KMS-11 (cell line): Measurements from ENCODE around the gene DHRS2.

Source experiments
- H2AFZ ChIP-seq: fragments of 200-600 bp; sonication (generic); 2 replicates; pipeline ENCODE4 v1.6.1; 2016; ENCODE audit warnings: antibody characterized with exemption, mixed run types, low read depth
- H3K27ac ChIP-seq: fragments of 200-600 bp; sonication (generic); 2 replicates; pipeline ENCODE4 v1.6.1; 2016; ENCODE audit warnings: mild to moderate bottlenecking, mixed run types
- H3K27me3 ChIP-seq: fragments of 200-600 bp; sonication (generic); 2 replicates; pipeline ENCODE4 v1.6.1; 2017; ENCODE audit warnings: mild to moderate bottlenecking, low read depth, mixed run types, moderate library complexity; ENCODE audit not compliant: insufficient read depth
- H3K36me3 ChIP-seq: fragments of 200-600 bp; sonication (generic); 2 replicates; pipeline ENCODE4 v1.6.1; 2017; ENCODE audit warnings: mild to moderate bottlenecking, mixed run types; ENCODE audit not compliant: insufficient read depth
- H3K4me1 ChIP-seq: fragments of 200-600 bp; sonication (generic); 2 replicates; pipeline ENCODE4 v1.6.1; 2016; ENCODE audit warnings: mild to moderate bottlenecking, low read depth, mixed run types; ENCODE audit not compliant: poor library complexity, severe bottlenecking
- H3K4me2 ChIP-seq: fragments of 200-600 bp; sonication (generic); 2 replicates; pipeline ENCODE4 v1.7.0; 2016; ENCODE audit warnings: mild to moderate bottlenecking, mixed run types
- H3K4me3 ChIP-seq: fragments of 200-600 bp; sonication (generic); IDR thresholded peaks from 2 replicates; pipeline ENCODE4 v1.6.1; 2017; ENCODE audit warnings: low read depth, low read length, mixed read lengths; ENCODE audit not compliant: insufficient read depth
- H3K79me2 ChIP-seq: fragments of 200-600 bp; sonication (generic); 2 replicates; pipeline ENCODE4 v1.6.1; 2016; ENCODE audit warnings: low read depth, mixed run types; ENCODE audit not compliant: insufficient read depth
- H3K9ac ChIP-seq: fragments of 200-600 bp; sonication (generic); 2 replicates; pipeline ENCODE4 v1.6.1; 2016; ENCODE audit warnings: mild to moderate bottlenecking, mixed run types
- H4K20me1 ChIP-seq: fragments of 200-600 bp; sonication (generic); 2 replicates; pipeline ENCODE4 v1.6.1; 2016; ENCODE audit warnings: mild to moderate bottlenecking, mixed run types; ENCODE audit not compliant: insufficient read depth
- TF ChIP-seq, protein P1 (sequence below): fragments of 200-600 bp; sonication (generic); conservative IDR thresholded peaks from 2 replicates; pipeline ENCODE4 v1.6.1; 2017; ENCODE audit warnings: low read depth, mild to moderate bottlenecking, antibody characterized with exemption, low read length, moderate library complexity, mixed read lengths

The DHRS2 gene

DNA sequence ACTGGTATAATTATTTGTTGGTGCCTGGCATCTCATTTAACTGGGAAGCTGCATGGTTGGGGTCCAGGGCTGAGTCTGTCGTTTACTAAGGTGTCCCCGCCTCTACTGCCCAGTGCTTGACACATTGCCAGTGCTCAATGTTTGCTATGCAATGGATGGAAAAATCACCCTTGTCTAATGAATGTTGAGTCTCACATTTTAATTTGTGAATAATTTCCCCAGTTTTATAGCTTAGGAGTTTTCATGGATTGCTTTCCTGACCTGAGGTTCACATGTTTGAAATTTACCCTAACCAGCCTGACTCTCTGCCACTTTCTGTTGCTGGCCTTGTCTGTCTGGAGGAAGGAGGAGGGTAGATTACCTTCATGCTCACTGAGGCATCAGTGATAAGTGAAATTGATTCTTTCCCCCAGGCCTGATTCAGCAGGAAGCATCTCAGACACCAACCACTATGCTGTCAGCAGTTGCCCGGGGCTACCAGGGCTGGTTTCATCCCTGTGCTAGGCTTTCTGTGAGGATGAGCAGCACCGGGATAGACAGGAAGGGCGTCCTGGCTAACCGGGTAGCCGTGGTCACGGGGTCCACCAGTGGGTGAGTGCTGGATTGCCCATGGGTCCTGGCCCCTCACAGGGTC is 2.4 kb downstream of the DHRS2 start:
- Histone ChIP-seq H4K20me1 (no peaks in the 10 kb centered on the region), H2AFZ (no peak overlapping the region), H3K4me3 (no peak overlapping the region), H3K79me2 (no peaks in the 10 kb centered on the region), H3K4me1 (no peaks in the 10 kb centered on the region), H3K27ac (no peak overlapping the region), H3K9ac (no peak overlapping the region), H3K36me3 (no peaks in the 10 kb centered on the region), H3K4me2 (no peak overlapping the region), H3K27me3 (no peaks in the 10 kb centered on the region)
- TF ChIP-seq, protein P1, sequence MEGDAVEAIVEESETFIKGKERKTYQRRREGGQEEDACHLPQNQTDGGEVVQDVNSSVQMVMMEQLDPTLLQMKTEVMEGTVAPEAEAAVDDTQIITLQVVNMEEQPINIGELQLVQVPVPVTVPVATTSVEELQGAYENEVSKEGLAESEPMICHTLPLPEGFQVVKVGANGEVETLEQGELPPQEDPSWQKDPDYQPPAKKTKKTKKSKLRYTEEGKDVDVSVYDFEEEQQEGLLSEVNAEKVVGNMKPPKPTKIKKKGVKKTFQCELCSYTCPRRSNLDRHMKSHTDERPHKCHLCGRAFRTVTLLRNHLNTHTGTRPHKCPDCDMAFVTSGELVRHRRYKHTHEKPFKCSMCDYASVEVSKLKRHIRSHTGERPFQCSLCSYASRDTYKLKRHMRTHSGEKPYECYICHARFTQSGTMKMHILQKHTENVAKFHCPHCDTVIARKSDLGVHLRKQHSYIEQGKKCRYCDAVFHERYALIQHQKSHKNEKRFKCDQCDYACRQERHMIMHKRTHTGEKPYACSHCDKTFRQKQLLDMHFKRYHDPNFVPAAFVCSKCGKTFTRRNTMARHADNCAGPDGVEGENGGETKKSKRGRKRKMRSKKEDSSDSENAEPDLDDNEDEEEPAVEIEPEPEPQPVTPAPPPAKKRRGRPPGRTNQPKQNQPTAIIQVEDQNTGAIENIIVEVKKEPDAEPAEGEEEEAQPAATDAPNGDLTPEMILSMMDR: no peak

DNA sequence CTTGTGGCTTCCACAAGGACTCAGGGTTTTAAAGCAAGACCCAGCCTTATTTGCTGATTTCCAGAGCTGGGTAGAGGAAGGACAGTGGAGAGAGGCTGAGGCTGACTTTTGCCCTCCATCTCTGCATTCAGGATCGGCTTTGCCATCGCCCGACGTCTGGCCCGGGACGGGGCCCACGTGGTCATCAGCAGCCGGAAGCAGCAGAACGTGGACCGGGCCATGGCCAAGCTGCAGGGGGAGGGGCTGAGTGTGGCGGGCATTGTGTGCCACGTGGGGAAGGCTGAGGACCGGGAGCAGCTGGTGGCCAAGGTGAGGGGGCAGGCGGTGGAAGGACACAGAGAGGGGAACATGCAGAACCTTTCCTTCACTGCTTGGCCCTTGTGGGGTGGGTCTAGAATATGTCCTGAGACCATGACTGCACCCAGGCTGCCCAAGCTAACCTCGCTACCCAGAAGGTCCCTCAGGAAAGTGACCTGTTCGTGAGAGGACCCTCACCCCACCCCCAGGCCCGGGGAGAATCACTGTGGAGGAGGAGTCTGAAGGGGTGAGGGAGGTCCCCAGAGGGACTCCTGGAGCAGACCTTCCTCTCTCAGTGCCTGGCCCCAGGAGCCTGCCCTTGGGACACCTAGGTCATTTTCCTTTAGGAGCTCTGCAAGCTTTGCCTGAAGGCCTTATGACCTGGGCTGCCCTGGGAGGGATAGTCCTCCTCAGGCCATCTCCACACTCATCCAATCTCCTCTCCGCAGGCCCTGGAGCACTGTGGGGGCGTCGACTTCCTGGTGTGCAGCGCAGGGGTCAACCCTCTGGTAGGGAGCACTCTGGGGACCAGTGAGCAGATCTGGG is 3.1 kb downstream of the DHRS2 start:
- H3K27me3 ChIP-seq: no peaks in the 10 kb centered on the region
- no peaks in the 10 kb centered on the region for H4K20me1 ChIP-seq
- no peak overlapping the region for H3K27ac ChIP-seq
- no peak overlapping the region for H3K4me2 ChIP-seq
- TF ChIP-seq, protein P1: no peak
- no peak overlapping the region for H3K9ac ChIP-seq
- H3K4me3 ChIP-seq: no peak overlapping the region
- no peaks in the 10 kb centered on the region for H3K79me2 ChIP-seq
- H3K36me3 ChIP-seq: no peaks in the 10 kb centered on the region
- no peaks in the 10 kb centered on the region for H3K4me1 ChIP-seq
- H2AFZ ChIP-seq: no peak overlapping the region

DNA sequence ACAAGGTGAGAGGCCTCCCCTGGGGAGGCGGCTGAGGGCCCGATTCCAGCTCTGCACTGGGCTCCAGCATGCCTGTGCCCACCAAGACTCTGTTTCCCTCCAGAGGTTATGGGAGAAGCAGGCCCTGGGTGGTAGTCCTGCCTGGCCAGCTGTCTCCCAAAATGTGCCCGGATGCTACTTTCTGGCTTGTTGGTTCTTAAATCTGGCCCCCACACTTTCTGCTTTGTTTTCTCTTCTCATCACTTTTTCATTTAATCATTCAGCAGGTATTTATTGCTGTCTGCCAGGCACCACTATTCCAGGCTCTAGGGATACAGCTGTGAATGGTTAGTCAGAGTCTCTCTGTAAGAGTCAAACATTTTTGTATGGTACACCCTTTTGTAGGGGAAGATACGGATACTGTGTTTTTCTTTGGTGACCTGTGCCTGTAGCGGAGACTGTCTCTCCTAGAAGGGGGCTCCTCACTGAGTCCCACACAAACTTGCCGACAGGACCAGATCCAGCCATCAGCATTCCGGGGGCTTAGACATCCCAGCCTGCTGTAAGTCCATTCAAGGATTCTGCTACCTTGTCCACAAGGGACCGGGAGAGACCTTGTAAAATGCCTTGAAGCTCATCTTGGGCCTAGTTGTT is 3.8 kb downstream of the DHRS2 start:
- Histone ChIP-seq H3K9ac (no peak overlapping the region), H3K4me1 (no peaks in the 10 kb centered on the region), H3K79me2 (no peaks in the 10 kb centered on the region), H3K4me2 (no peak overlapping the region), H3K36me3 (no peaks in the 10 kb centered on the region), H3K27ac (no peak overlapping the region), H4K20me1 (no peaks in the 10 kb centered on the region), H3K4me3 (no peak overlapping the region), H3K27me3 (no peaks in the 10 kb centered on the region), H2AFZ (no peak overlapping the region)
- TF ChIP-seq, protein P1: no peak

DNA sequence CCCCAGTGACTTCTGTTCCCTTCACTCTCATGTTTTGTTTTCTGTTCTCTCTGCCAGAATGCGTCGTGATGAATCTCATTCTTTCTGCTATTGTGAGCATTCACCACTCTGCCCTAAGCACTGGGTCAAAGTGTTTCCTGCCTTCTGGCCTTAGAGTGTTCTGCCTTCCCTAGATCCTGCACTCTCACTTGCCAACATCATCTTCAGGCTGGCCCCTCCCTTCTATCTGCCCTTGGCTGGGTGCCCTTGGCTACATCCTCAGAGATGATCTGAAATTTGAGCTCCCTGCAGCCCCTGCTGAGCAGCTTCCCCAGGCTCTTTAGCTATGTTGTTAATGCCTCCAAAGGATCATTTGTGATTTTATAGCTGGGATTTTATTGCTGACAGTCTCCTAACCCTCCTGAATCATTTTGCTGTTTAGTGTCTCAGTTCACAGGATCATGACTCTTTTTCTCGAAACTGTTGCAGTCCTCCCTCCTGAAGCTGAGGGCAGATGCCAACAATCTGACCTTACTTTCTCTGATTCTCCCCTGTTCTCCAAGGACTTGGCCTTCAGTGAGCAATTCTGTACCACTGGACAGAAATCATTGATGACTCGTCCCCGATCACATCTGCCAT is 4.5 kb downstream of the DHRS2 start:
- Histone ChIP-seq H3K79me2 (no peaks in the 10 kb centered on the region), H3K36me3 (no peaks in the 10 kb centered on the region), H2AFZ (no peak overlapping the region), H3K4me1 (no peaks in the 10 kb centered on the region), H3K27me3 (no peaks in the 10 kb centered on the region), H4K20me1 (no peaks in the 10 kb centered on the region), H3K27ac (no peak overlapping the region), H3K9ac (no peak overlapping the region), H3K4me2 (no peak overlapping the region), H3K4me3 (no peak overlapping the region)
- TF ChIP-seq, protein P1: no peak
